ENCODE results near the gene CCDC90B.
"Not testable (repeated sequence)": the region's sequence is repeated elsewhere in the genome, so short reads cannot be mapped to it uniquely, and the experiment has no call there.

Gene CCDC90B

GRCh38 chr11:83312430-83312829 is 26.3 kb upstream of the CCDC90B start:
- no peak for FAIRE-seq
- TF ChIP-seq POLR2A (IDR thresholded peaks at IDR 0.05; ENCODE audit: low read depth, low read length): no peak
- TF ChIP-seq SPI1 (IDR thresholded peaks at IDR 0.05; ENCODE audit: low read depth, low read length): no peak
- TF ChIP-seq POU2F2 (IDR thresholded peaks at IDR 0.05; ENCODE audit: low read depth, low read length): no peak
- TF ChIP-seq PAX5 (IDR thresholded peaks at IDR 0.05; ENCODE audit: insufficient read depth, low read length, severe bottlenecking): no peak
- no peak for TF ChIP-seq TAF1 (IDR thresholded peaks at IDR 0.05; ENCODE audit: low read depth, low read length)
- no peak for TF ChIP-seq POLR2AphosphoS5 (IDR thresholded peaks at IDR 0.05; ENCODE audit: low read depth, low read length)
- no peak for DNase-seq (ENCODE audit: insufficient read length, low spot score)

GRCh38 chr11:83311701-83312100 is 25.5 kb upstream of the CCDC90B start:
- no peak for DNase-seq (ENCODE audit: insufficient read length, low spot score)
- TF ChIP-seq POU2F2 (IDR thresholded peaks at IDR 0.05; ENCODE audit: low read depth, low read length) (no peak), TAF1 (IDR thresholded peaks at IDR 0.05; ENCODE audit: low read depth, low read length) (no peak), PAX5 (IDR thresholded peaks at IDR 0.05; ENCODE audit: insufficient read depth, low read length, severe bottlenecking) (no peak), SPI1 (IDR thresholded peaks at IDR 0.05; ENCODE audit: low read depth, low read length) (no peak), POLR2AphosphoS5 (IDR thresholded peaks at IDR 0.05; ENCODE audit: low read depth, low read length) (no peak), POLR2A (IDR thresholded peaks at IDR 0.05; ENCODE audit: low read depth, low read length) (no peak)
- FAIRE-seq: no peak

- no peak for FAIRE-seq
- TF ChIP-seq POLR2A (IDR thresholded peaks at IDR 0.05; ENCODE audit: low read depth, low read length): no peak
- no peak for TF ChIP-seq POLR2AphosphoS5 (IDR thresholded peaks at IDR 0.05; ENCODE audit: low read depth, low read length)
- no peak for TF ChIP-seq POU2F2 (IDR thresholded peaks at IDR 0.05; ENCODE audit: low read depth, low read length)
- no peak for TF ChIP-seq TAF1 (IDR thresholded peaks at IDR 0.05; ENCODE audit: low read depth, low read length)
- no peak for TF ChIP-seq PAX5 (IDR thresholded peaks at IDR 0.05; ENCODE audit: insufficient read depth, low read length, severe bottlenecking)
- TF ChIP-seq SPI1 (IDR thresholded peaks at IDR 0.05; ENCODE audit: low read depth, low read length): no peak
- DNase-seq (ENCODE audit: insufficient read length, low spot score): no peak
Measured at GRCh38 chr11:83310718-83311117, 24.6 kb upstream of the CCDC90B start.

GRCh38 chr11:83308536-83308935 is 22.4 kb upstream of the CCDC90B start:
- FAIRE-seq; DNase-seq (ENCODE audit: insufficient read length, low spot score): not testable (repeated sequence)

- DNase-seq (ENCODE audit: insufficient read length, low spot score) (no peak), FAIRE-seq (no peak)
- TF ChIP-seq POLR2A (IDR thresholded peaks at IDR 0.05; ENCODE audit: low read depth, low read length) (no peak), POLR2AphosphoS5 (IDR thresholded peaks at IDR 0.05; ENCODE audit: low read depth, low read length) (no peak), TAF1 (IDR thresholded peaks at IDR 0.05; ENCODE audit: low read depth, low read length) (no peak), POU2F2 (IDR thresholded peaks at IDR 0.05; ENCODE audit: low read depth, low read length) (no peak), SPI1 (IDR thresholded peaks at IDR 0.05; ENCODE audit: low read depth, low read length) (no peak), PAX5 (IDR thresholded peaks at IDR 0.05; ENCODE audit: insufficient read depth, low read length, severe bottlenecking) (no peak)
Measured at GRCh38 chr11:83306200-83307080, 20.3 kb upstream of the CCDC90B start.

- DNase-seq (ENCODE audit: insufficient read length, low spot score): no peak
- TF ChIP-seq POLR2A (IDR thresholded peaks at IDR 0.05; ENCODE audit: low read depth, low read length): no peak
- no peak for TF ChIP-seq POLR2AphosphoS5 (IDR thresholded peaks at IDR 0.05; ENCODE audit: low read depth, low read length)
- TF ChIP-seq PAX5 (IDR thresholded peaks at IDR 0.05; ENCODE audit: insufficient read depth, low read length, severe bottlenecking): no peak
- TF ChIP-seq POU2F2 (IDR thresholded peaks at IDR 0.05; ENCODE audit: low read depth, low read length): no peak
- TF ChIP-seq SPI1 (IDR thresholded peaks at IDR 0.05; ENCODE audit: low read depth, low read length): no peak
- no peak for TF ChIP-seq TAF1 (IDR thresholded peaks at IDR 0.05; ENCODE audit: low read depth, low read length)
- FAIRE-seq: no peak
Measured at GRCh38 chr11:83303316-83303715, 17.1 kb upstream of the CCDC90B start.

- DNase-seq (ENCODE audit: insufficient read length, low spot score) (no peak), FAIRE-seq (no peak)
- TF ChIP-seq POLR2AphosphoS5 (IDR thresholded peaks at IDR 0.05; ENCODE audit: low read depth, low read length): no peak
- TF ChIP-seq POLR2A (IDR thresholded peaks at IDR 0.05; ENCODE audit: low read depth, low read length): no peak
- TF ChIP-seq POU2F2 (IDR thresholded peaks at IDR 0.05; ENCODE audit: low read depth, low read length): no peak
- no peak for TF ChIP-seq PAX5 (IDR thresholded peaks at IDR 0.05; ENCODE audit: insufficient read depth, low read length, severe bottlenecking)
- no peak for TF ChIP-seq TAF1 (IDR thresholded peaks at IDR 0.05; ENCODE audit: low read depth, low read length)
- no peak for TF ChIP-seq SPI1 (IDR thresholded peaks at IDR 0.05; ENCODE audit: low read depth, low read length)
Measured at GRCh38 chr11:83302151-83302550, 16.0 kb upstream of the CCDC90B start.

GRCh38 chr11:83299681-83300080 is 13.5 kb upstream of the CCDC90B start:
- TF ChIP-seq SPI1 (IDR thresholded peaks at IDR 0.05; ENCODE audit: low read depth, low read length) (no peak), TAF1 (IDR thresholded peaks at IDR 0.05; ENCODE audit: low read depth, low read length) (no peak), POLR2AphosphoS5 (IDR thresholded peaks at IDR 0.05; ENCODE audit: low read depth, low read length) (no peak), POLR2A (IDR thresholded peaks at IDR 0.05; ENCODE audit: low read depth, low read length) (no peak), PAX5 (IDR thresholded peaks at IDR 0.05; ENCODE audit: insufficient read depth, low read length, severe bottlenecking) (no peak), POU2F2 (IDR thresholded peaks at IDR 0.05; ENCODE audit: low read depth, low read length) (no peak)
- FAIRE-seq (no peak), DNase-seq (ENCODE audit: insufficient read length, low spot score) (no peak)

- TF ChIP-seq PAX5 (IDR thresholded peaks at IDR 0.05; ENCODE audit: insufficient read depth, low read length, severe bottlenecking) (no peak), POU2F2 (IDR thresholded peaks at IDR 0.05; ENCODE audit: low read depth, low read length) (no peak), TAF1 (IDR thresholded peaks at IDR 0.05; ENCODE audit: low read depth, low read length) (no peak), POLR2A (IDR thresholded peaks at IDR 0.05; ENCODE audit: low read depth, low read length) (no peak), SPI1 (IDR thresholded peaks at IDR 0.05; ENCODE audit: low read depth, low read length) (no peak), POLR2AphosphoS5 (IDR thresholded peaks at IDR 0.05; ENCODE audit: low read depth, low read length) (no peak)
- no peak for FAIRE-seq
Measured at GRCh38 chr11:83294208-83294607, 8.0 kb upstream of the CCDC90B start.

GRCh38 chr11:83293457-83293774 is 7.2 kb upstream of the CCDC90B start:
- DNase-seq (ENCODE audit: insufficient read length, low spot score) (no peak), FAIRE-seq (no peak)
- TF ChIP-seq PAX5 (IDR thresholded peaks at IDR 0.05; ENCODE audit: insufficient read depth, low read length, severe bottlenecking) (no peak), TAF1 (IDR thresholded peaks at IDR 0.05; ENCODE audit: low read depth, low read length) (no peak), POLR2A (IDR thresholded peaks at IDR 0.05; ENCODE audit: low read depth, low read length) (no peak), SPI1 (IDR thresholded peaks at IDR 0.05; ENCODE audit: low read depth, low read length) (no peak), POLR2AphosphoS5 (IDR thresholded peaks at IDR 0.05; ENCODE audit: low read depth, low read length) (no peak), POU2F2 (IDR thresholded peaks at IDR 0.05; ENCODE audit: low read depth, low read length) (no peak)

More at GRCh38 chr11:83294208-83294607, 8.0 kb upstream of the CCDC90B start:
- no peak for DNase-seq (ENCODE audit: insufficient read length, low spot score)
